GM18868 (cell line): Measurements from ENCODE around the gene ATRX.
"Not testable (repeated sequence)": the region's sequence is repeated elsewhere in the genome, so short reads cannot be mapped to it uniquely, and the experiment has no call there.

Experiments
- ATAC-seq: cut with Tn5 transposase; IDR thresholded peaks from one replicate; pipeline ENCODE4 v1.9.1; 2021; ENCODE audit warnings: mild to moderate bottlenecking, moderate library complexity; ENCODE audit not compliant: unreplicated experiment

ATRX gene

GRCh38 chrX:77785486-77786364, at the start of gene ATRX:
Gene ATRX (minus strand): TSS chrX:77786216. CDS start chrX:77786001, 215 bp downstream.
- peak; percentile 98 for ATAC-seq

DNA sequence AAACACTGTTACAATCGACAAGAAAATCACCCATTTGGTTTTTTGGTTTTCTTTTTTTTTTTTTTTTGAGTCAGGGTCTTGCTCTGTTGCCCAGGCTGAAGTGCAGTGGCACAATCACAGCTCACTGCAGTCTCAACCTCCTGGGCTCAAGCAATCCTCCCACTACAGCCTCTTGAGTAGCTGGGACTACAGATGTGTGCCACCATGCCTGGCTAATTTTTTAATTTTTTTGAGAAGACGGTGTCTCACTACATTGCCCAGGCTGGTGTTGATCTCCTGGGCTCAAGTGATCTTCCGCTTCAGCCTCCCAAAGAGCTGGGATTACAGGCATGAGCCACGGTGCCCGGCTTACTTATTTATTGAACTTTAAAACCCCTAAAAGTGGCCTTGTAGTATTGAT, 45.5 kb upstream of the ATRX start:
- not testable (repeated sequence) for ATAC-seq

- ATAC-seq, result not testable (repeated sequence)
Observed at GRCh38 chrX:77821989-77822388, 36.0 kb upstream of the ATRX start.

DNA sequence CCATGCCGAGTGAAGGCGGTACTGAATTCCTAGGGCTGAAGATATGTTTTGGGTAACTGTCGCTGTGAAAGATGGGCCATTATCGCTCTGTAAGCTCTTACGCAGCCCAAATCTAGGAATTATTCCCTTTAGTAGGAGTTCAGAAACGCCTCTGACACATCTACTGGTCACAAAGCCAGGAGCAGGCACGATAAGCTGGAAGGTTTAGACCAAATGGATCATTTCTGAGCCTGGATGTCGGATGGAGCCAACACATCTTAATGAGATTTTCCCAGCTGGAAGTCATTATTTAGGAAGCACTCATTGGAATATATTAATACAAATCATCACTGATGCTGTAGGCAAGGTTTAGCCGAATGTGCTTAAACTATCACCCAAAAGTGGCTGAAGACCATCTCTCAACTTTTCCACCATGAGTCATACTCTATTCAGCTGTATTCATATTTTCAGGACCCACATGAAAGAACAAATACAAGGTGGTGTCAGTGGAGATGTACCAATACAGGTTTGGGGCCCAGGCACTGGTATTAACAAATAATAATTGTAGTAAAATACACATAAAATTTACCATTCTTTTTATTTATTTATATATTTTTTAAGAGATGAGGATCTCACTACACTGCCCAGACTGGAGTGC, 34.2 kb upstream of the ATRX start:
- no peak for ATAC-seq

DNA sequence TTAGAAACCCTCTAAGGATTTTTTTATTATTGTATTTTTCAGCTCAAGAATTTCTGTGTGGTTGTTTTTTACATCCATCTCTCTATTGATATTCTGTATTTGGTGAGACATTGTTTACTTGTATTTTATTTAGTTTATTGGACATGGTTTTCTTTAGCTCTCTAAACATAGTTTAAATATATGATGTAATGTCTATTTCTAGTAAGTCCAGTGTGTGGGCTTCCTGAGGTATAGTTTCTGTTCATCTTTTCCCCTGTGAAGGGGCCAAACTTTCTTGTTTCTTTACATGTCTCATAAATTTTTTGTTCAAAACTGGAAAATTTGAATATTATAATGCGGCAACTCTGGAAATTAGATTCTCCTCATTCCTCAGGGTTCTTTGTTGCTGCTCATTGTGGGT, 28.2 kb upstream of the ATRX start:
- ATAC-seq, result no peak

DNA sequence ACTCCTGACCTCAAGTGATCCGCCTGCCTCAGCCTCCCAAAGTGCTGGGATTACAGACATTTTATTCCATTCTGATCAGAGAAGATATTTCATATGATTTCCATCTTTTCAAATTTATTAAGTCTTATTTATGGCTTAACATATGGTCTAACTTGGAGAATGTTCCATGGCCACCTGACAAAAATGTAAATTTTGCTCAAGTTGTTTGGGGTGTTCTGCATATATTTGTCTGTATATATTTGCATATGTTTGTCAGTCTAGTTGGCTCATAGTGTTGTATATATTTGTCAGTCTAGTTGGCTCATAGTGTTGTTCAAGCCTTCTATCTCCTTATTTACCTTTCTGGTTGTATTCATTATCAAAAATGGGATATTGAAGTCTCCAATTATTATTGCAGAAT, 16.2 kb upstream of the ATRX start:
- no peak for ATAC-seq

DNA sequence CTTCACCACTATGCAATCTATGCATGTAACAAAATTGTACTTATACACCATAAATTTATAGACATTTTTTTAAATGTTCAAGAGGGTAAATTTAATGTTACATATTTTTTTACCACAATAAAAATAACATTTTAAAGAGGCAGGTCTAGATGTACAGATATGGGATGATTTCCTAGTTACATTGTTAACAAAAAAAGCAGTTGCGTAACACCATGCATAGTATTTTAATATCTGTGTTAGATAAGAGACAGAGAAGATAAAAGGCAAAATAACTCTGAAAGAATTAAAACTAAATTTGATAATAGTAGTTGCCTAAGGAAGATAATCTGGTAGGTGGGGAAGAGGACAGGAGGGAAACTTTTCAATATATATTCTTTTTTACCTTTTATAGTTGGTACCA, 9.1 kb upstream of the ATRX start:
- no peak for ATAC-seq

DNA sequence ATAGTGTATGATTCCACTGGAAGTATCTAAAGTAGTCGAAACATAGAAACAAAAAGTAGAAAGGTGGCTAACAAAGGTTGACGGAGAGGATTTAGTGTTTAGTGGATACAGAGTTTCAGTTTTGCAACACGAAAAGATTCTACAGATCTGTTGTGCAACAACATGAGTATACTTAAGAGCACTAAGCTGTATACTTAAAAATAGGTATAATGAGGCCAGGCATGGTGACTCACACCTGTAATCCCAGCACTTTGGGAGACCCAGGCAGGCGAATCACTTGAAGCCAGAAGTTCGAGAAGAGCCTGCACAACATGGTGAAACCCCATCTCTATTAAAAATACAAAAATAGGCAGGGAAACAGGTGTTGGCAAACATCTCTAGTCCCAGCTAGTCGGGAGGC, 7.9 kb upstream of the ATRX start:
- no peak for ATAC-seq

- no peak for ATAC-seq
Observed at GRCh38 chrX:77788050-77788449, 2.0 kb upstream of the ATRX start.

- ATAC-seq, result peak; percentile 10
Observed at GRCh38 chrX:77786365-77786680, 307 bp upstream of the ATRX start.

GRCh38 chrX:77779695-77780094, 6.3 kb downstream of the ATRX start:
- ATAC-seq, result peak; percentile 40

DNA sequence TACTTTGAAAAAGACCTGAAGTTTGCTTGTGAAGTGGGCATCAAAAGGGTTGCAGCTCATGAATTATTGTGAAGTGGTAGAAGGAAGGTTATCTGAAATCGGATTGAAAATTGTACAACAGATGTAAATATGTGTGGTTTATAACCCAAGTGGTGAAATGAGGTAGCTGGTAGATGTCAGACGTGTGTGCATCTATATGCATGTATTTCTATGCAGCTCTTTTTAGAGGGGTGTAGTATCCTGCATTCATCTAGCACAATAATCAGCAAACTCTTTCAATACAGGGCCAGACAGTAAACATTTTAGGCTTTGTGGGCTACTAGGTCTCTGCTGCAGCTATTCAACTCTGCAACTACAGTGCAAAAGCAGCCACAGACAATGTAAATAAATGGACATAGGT, 9.4 kb downstream of the ATRX start:
- ATAC-seq, result no peak

DNA sequence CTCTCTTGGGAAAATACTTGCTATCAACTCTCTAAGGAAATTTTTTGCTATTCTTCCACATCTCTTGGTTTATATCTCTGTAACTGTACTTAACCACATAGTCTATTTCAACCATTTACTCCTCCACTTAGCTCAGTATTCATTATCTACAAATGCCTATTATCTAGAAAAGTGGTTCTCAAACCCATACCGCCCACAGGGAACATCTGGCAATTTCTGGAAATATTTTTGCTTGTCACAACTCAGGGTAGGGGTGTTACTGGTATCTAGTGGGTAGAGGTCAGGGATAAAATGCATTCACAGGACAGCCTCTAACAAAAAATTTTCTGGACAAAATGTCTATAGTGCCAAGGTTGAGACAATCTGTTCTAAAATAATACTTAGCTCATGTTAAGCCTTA, 14.4 kb downstream of the ATRX start:
- no peak for ATAC-seq

- ATAC-seq, result no peak
Observed at GRCh38 chrX:77768787-77769186, 17.2 kb downstream of the ATRX start.

- not testable (repeated sequence) for ATAC-seq
Observed at GRCh38 chrX:77766212-77766611, 19.8 kb downstream of the ATRX start.

GRCh38 chrX:77755561-77755960, 30.5 kb downstream of the ATRX start:
- no peak for ATAC-seq

DNA sequence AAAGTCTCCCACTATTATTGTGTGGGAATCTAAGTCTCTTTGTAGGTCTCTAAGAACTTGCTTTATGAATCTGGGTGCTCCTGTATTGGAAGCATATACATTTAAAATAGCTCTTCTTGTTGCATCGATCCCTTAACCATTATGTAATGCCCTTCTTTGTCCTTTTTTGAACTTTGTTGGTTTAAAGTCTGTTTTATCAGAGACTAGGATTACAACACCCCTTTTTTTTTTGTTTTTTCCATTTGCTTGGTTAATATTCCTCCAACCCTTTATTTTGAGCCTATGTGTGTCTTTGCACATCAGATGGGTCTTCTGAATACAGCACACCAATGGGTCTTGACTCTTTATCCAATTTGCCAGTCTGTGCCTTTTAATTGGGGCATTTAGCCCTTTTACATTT, 32.1 kb downstream of the ATRX start:
- ATAC-seq, result not testable (repeated sequence)

- ATAC-seq, result no peak
Observed at GRCh38 chrX:77749695-77750094, 36.3 kb downstream of the ATRX start.

DNA sequence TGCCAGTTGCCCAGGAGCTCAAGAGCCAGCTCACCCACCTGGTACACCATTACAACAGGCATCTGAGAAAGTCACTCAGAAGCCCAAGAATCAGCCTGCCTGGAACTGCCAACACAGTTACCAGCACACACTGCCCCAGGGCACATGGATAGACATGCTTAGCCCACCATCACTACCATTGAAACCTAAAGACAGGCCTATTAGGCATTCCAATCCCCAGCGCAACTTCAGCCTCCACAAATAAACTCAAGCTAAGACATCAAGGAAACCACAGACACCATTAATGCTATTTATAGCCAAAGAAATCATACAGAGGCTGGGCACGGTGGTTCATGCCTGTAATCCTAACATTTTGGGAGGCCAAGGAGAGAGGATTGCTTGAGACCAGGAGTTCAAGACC, 42.3 kb downstream of the ATRX start:
- ATAC-seq, result peak; percentile 31

- no peak for ATAC-seq
Observed at GRCh38 chrX:77742788-77743476, 43.1 kb downstream of the ATRX start.

DNA sequence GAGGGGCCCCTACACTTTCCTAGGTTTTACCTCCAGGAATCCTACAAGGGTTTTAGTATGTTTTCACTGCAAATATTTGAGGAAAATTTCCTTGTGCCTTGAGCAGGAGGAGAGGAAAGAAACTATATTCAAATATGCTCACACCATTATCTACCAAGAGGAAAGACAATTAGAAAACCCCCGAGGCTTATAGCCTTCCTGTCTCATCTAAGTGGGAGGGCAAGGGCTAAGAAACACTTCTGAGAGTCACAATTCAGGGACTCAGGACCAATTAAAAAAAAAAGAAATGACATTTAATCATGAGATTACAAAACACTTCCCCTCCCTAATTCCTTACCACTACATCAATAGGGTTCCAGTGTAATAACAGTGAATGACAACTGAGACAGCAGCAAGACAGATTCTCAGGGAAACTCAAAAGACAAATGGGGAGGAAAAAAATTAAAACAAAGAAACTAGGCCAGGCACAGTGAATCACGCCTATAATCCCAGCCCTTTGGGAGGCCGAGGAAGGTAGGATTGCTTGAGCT, 45.6 kb downstream of the ATRX start:
- ATAC-seq, result peak; percentile 57

- ATAC-seq, result no peak
Observed at GRCh38 chrX:77733342-77733741, 52.7 kb downstream of the ATRX start.
